GM13977 (cell line): ENCODE measurements around the gene ZBTB17.

Source experiments
- DNase-seq: peaks from one replicate; pipeline ENCODE4 v3.0.0; 2012; ENCODE audit warnings: low spot score
- CTCF ChIP-seq: IDR thresholded peaks from 2 replicates; pipeline ENCODE4 v1.5.1; 2012; ENCODE audit warnings: mild to moderate bottlenecking, control low read depth; ENCODE audit not compliant: insufficient read depth; ENCODE audit errors: extremely low read depth, missing control alignments
- in situ Hi-C: fragments of 300-500 bp; cut with MboI; formaldehyde crosslinking; loops from one replicate; pipeline ENCODE4 v1.12.0; 2022; ENCODE audit warnings: low sequenced_read_pairs, low pct_unique_long_range_greater_than_20kb, mixed read lengths, inconsistent platforms; ENCODE audit not compliant: unreplicated experiment

The ZBTB17 gene

GRCh38 chr1:15957221-15958095 is 18.4 kb downstream of the ZBTB17 start:
- in situ Hi-C loops = no loop called here
- DNase-seq = no peak
- no peak for TF ChIP-seq CTCF

GRCh38 chr1:15956150-15956549 is 19.8 kb downstream of the ZBTB17 start:
- in situ Hi-C loops = no loop called here
- DNase-seq = no peak
- no peak for TF ChIP-seq CTCF

- TF ChIP-seq CTCF = no peak
- in situ Hi-C loops = no loop called here
- no peak for DNase-seq
These were observed 20.3 kb downstream of the ZBTB17 start for GRCh38 chr1:15955552-15955951.

DNA sequence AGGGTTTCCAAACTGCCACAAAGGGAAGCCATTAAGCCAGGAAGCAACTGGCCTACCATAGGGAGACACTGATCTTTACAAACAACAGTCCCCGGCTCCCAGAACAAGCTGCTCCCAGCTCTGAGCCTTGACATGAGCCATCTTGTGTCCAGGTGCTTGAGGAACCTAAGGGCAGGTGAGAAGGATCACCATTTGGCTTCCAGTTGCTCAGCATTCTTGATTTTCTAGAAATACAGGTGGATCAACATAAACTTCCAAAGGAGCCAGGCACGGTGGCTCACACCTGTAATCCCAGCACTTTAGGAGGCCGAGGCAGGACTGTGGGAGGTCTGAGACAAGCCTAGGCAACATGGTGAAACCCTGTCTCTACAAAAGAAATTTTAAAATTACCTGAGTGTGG is 21.6 kb downstream of the ZBTB17 start:
- no peak for TF ChIP-seq CTCF
- no peak for DNase-seq
- in situ Hi-C loops = no loop called here

- in situ Hi-C loops = no loop called here
- no peak for TF ChIP-seq CTCF
- DNase-seq = no peak
These were observed 22.1 kb downstream of the ZBTB17 start for GRCh38 chr1:15953791-15954241.

GRCh38 chr1:15953294-15953771 is 22.6 kb downstream of the ZBTB17 start:
- in situ Hi-C loops = no loop called here
- no peak for TF ChIP-seq CTCF
- DNase-seq = no peak
